ENCODE results near the gene TXK. TPM values are rescaled to one million over a fixed set of nuclear protein-coding genes. Genes with fewer than 3 reads are reported as not detected.
"Not testable (repeated sequence)": the region's sequence is repeated elsewhere in the genome, so short reads cannot be mapped to it uniquely, and the experiment has no call there.

Gene TXK
- 1 to 10 TPM; 6.4 to 7.3 TPM for total RNA-seq

- POLR2A ChIA-PET, result no interaction called here
- CTCF ChIA-PET, result interaction anchor here (1.5 kb wide), 1 partner anchor 19 kb away, joined by 3 read pairs; no protein-coding TSS in a partner anchor
Observed at GRCh38 chr4:48134081-48134480, at the start of gene TXK. Gene TXK, minus strand, starts transcription at chr4:48134250. Its CDS starts 80 bp downstream, at chr4:48134170.

GRCh38 chr4:48180234-48180633, 46.2 kb upstream of the TXK start:
- CTCF ChIA-PET, result no interaction called here
- POLR2A ChIA-PET, result no interaction called here

- ChIA-PET POLR2A (interaction anchor here (0.6 kb wide), 1 partner anchor 114 kb away, joined by 3 read pairs; no protein-coding TSS in a partner anchor), CTCF (interaction anchor here (0.7 kb wide), 1 partner anchor 74 kb away, joined by 3 read pairs; no protein-coding TSS in a partner anchor)
Observed at GRCh38 chr4:48178931-48179330, 44.9 kb upstream of the TXK start.

DNA sequence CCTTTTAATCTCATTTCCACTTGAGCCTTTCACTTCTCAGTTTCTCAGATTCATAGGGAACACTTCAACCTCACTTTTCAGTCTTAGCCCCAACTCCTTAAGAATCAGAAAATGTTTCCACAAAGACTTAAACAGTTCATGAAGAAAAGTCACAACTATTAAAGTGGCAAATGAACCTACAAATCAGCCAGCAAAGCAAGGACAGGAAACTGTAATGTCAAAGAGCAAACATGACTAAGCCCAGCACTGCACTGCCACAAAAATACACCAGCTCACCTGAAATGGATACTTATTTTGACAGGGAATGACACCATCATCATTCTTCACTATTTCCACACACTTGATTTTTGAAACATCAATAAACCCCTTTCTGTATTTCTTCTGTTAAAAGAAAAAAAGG, 41.8 kb upstream of the TXK start:
- ChIA-PET CTCF (no interaction called here), POLR2A (no interaction called here)

GRCh38 chr4:48175328-48175727, 41.3 kb upstream of the TXK start:
- CTCF ChIA-PET, result interaction anchor here (0.8 kb wide), 1 partner anchor 100 kb away, joined by 3 read pairs; no protein-coding TSS in a partner anchor
- POLR2A ChIA-PET, result no interaction called here

DNA sequence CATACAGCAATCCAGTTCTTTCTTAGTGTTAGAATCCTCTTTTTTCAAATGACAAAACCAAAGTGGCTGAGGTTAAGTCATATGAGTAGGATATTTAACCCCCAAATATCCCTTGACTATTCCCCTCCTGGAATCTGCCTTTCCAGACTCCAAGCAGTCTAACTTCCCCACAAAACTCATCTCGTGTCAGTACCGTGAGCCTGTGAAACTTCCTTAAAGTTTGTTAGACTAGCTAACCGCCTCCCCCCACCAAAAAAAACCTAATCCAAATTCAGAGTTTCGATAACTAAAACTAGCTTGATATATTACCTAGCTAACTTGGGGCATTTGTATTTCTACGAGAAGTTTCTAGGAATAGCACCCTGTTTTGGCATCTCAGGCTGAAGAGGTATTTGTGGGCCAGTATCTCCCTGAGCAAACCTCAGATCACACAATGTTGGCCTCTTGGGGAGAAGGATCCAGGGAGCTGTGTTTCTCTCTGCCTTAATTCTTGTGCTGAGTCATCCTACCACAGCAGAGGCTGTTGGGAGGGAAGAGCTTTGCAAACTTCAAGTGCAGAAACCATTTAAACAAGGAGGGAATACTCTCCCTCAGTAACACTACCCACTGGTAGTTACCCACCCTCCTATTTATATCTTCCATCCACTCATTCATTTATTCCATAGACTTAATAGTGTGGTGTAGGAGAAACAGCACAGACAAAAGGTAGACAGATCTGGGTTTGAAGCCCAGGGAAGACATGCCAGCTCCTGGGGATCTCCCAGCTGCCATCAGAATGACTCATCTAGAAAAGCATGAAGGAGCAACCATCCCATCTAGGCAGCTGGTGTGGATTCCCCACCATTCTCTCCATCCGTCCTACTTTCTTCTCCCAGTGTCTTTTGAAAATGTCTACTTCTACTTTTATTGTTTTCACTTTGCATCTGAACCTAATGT, 39.3 kb upstream of the TXK start:
- ChIA-PET CTCF (interaction anchor here (0.6 to 1.1 kb wide), 2 partner anchors 32 to 293 kb away, joined by 3 read pairs; no protein-coding TSS in a partner anchor), POLR2A (no interaction called here)

DNA sequence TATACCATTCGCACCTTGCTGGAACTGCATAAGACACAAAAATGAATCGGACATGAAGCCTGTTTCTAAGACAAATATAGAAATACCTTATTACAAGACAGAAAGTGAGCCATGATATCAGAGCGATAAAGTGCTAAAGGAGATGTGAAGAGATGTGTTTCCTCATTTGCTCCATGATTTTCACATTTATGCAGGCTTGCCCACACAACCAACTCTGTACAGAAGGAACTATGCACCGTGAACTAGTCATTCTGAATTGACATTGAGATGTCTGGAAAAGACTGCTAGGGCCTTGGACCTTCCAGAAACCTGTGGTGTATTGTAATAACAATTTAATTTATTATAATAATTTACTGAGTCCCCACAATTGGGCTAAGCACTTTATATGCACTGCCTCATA, 38.6 kb upstream of the TXK start:
- ChIA-PET CTCF (no interaction called here), POLR2A (no interaction called here)

- POLR2A ChIA-PET, result no interaction called here
- CTCF ChIA-PET, result interaction anchor here (1.2 kb wide), 1 partner anchor 8 kb away, joined by 3 read pairs; no protein-coding TSS in a partner anchor
Observed at GRCh38 chr4:48169636-48170035, 35.6 kb upstream of the TXK start.

GRCh38 chr4:48167538-48168263, 33.7 kb upstream of the TXK start:
- ChIA-PET POLR2A (no interaction called here), CTCF (no interaction called here)

DNA sequence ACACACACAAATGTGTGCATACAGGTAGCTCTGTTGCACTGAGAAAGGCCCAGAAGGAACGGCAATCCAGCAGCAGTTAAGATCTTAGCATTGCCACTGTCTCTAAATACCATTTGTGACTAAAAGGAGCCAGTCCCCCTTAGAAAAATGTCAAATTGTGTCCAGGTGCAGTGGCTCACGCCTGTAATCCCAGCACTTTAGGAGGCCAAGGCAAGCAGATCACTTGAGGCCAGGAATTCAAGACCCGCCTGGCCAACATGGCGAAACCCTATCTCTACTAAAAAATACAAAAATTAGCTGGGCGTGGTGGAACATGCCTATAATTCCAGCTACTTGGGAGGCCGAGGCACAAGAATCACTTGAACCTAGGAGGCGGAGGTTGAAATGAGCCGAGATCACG, 30.5 kb upstream of the TXK start:
- POLR2A ChIA-PET, CTCF ChIA-PET: not testable (repeated sequence)

DNA sequence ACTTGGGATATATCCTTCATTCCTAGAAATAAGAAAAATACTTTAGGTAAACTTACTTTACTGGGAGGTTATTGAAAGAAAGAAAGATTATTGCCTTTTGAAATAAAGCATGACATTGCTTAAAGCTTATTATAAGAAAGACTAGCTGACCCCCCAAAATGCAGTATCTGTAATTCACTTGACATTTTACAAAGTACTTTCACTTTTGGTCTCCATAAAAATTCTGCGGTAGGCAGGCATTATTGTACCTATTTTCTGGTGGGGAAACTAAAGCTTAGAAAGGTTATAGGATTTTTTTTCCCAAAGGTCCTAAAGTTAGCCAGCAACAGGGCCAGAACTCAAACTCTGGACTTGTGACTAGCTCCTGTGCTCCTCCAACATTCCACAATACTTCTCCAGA, 29.7 kb upstream of the TXK start:
- POLR2A ChIA-PET, result no interaction called here
- CTCF ChIA-PET, result no interaction called here

- POLR2A ChIA-PET, result no interaction called here
- CTCF ChIA-PET, result no interaction called here
Observed at GRCh38 chr4:48162162-48162561, 28.1 kb upstream of the TXK start.

- ChIA-PET POLR2A (no interaction called here), CTCF (no interaction called here)
Observed at GRCh38 chr4:48157271-48157670, 23.2 kb upstream of the TXK start.

DNA sequence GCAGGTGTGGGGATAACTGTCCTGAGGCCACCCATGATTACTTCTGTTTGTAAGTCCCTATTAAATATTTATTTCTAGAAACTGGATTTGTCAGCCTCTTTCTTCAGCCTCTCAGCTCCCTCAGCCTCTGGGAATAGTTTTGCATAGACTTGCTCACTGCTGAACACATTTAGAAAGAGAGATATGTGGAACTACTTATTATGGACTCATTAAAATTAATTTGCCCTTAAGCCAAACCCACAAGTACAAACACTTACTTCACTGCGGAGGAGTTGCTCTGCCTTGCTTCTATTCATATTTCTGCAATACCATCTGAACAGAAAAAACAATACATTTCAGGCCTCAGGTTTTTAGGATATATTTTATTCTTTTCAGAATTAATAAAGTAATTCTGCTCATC, 22.4 kb upstream of the TXK start:
- ChIA-PET CTCF (interaction anchor here (1.1 kb wide), 1 partner anchor 119 kb away, joined by 3 read pairs; no protein-coding TSS in a partner anchor), POLR2A (no interaction called here)

GRCh38 chr4:48153791-48154550, 19.9 kb upstream of the TXK start:
- ChIA-PET POLR2A (no interaction called here), CTCF (no interaction called here)

DNA sequence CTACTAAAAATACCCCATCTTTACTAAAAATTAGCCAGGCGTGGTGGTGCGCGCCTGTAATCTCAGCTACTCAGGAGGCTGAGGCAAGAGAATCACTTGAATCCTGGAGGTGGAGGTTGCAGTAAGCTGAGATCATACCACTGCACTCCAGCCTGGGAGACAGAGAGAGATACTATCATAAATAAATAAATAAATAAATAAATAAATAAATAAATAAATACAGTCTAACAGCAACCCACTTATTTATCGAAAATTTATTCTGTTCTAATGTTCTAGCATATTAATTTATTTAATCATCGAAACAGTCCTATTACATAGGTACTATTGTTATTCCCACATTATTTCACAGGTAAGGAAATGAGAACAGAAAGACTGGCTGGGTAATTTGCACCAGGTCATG, 18.2 kb upstream of the TXK start:
- CTCF ChIA-PET, result no interaction called here
- POLR2A ChIA-PET, result no interaction called here

GRCh38 chr4:48149827-48150370, 15.8 kb upstream of the TXK start:
- ChIA-PET CTCF (interaction anchor here (1.0 kb wide), 1 partner anchor 22 kb away, joined by 3 read pairs; no protein-coding TSS in a partner anchor), POLR2A (no interaction called here)

DNA sequence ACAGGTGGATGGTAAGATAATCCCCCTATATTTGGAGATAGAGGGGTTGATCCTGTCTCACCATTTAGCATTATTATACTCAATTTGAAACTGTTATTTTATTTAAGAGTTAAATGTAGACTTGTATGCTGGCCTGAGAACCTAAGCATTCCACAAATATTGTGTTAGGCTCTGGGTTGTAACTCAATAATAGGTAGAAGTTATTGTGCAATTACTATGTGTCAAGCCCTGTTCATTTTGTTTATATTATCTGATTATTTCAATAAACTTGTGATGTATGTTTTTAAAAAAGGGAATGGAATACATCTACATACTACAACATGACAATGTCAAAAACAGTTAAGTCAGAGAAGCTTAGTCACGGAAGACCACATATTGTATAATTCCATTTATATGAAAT, 13.6 kb upstream of the TXK start:
- ChIA-PET POLR2A (no interaction called here), CTCF (no interaction called here)

GRCh38 chr4:48141048-48141447, 7.0 kb upstream of the TXK start:
- CTCF ChIA-PET, result interaction anchor here (0.7 to 6.2 kb wide), 4 partner anchors 13 to 140 kb away, joined by 3 to 47 read pairs (median 4); no protein-coding TSS in a partner anchor
- POLR2A ChIA-PET, result no interaction called here
